Fibroblast of lung (primary cell): Measurements from ENCODE around the gene KREMEN1. TPM values are rescaled to one million over a fixed set of nuclear protein-coding genes. Genes with fewer than 3 reads are reported as not detected.
"Not testable (repeated sequence)": the region's sequence is repeated elsewhere in the genome, so short reads cannot be mapped to it uniquely, and the experiment has no call there.

ENCODE experiments used
- DNase-seq, 2 donors: peaks; one replicate each; pipeline versions ENCODE4 v3.0.0 to v3.0.0-alpha.2; 2010; ENCODE audit warnings: low read depth in 2 of 2
- H2AFZ ChIP-seq: 2 replicates; pipeline ENCODE4 v1.5.1; 2012; ENCODE audit warnings: low read length, control low read depth, inconsistent platforms
- H3K27ac ChIP-seq: 2 replicates; pipeline ENCODE4 v1.5.1; 2011; ENCODE audit warnings: low read length, control low read depth; ENCODE audit not compliant: insufficient read depth
- H3K27me3 ChIP-seq: 2 replicates; pipeline ENCODE4 v1.5.1; 2011; ENCODE audit warnings: mild to moderate bottlenecking, low read length; ENCODE audit not compliant: control insufficient read depth, insufficient read depth
- H3K36me3 ChIP-seq: 2 replicates; pipeline ENCODE4 v1.5.1; 2011; ENCODE audit warnings: low read length; ENCODE audit not compliant: control insufficient read depth, insufficient read depth
- H3K4me1 ChIP-seq: 2 replicates; pipeline ENCODE4 v1.5.1; 2011; ENCODE audit warnings: low read length; ENCODE audit not compliant: control insufficient read depth, insufficient read depth; ENCODE audit errors: extremely low read depth
- H3K4me2 ChIP-seq: 2 replicates; pipeline ENCODE4 v1.5.1; 2011; ENCODE audit warnings: low read length, control low read depth; ENCODE audit not compliant: insufficient read depth; ENCODE audit errors: extremely low read depth
- H3K4me3 ChIP-seq, 4 experiments: fragments of 200-600 bp in 1 of 4; sonication (generic) in 1 of 4; replicated peaks in 1 of 4; 2 replicates each; pipeline ENCODE4 v1.5.1; 2011 to 2016; ENCODE audit warnings: low read length in 4 of 4, low read depth in 3 of 4, mild to moderate bottlenecking in 3 of 4, control low read depth in 2 of 4, inconsistent platforms in 1 of 4, mixed read lengths in 1 of 4; ENCODE audit not compliant: insufficient read depth in 1 of 4; ENCODE audit errors: control extremely low read depth in 1 of 4
- H3K79me2 ChIP-seq: 2 replicates; pipeline ENCODE4 v1.5.1; 2012; ENCODE audit warnings: mild to moderate bottlenecking, low read length, inconsistent platforms; ENCODE audit not compliant: control insufficient read depth, insufficient read depth
- H3K9ac ChIP-seq: 2 replicates; pipeline ENCODE4 v1.5.1; 2011; ENCODE audit warnings: mild to moderate bottlenecking, low read length, control low read depth; ENCODE audit not compliant: insufficient read depth
- H3K9me3 ChIP-seq: 2 replicates; pipeline ENCODE4 v1.5.1; 2012; ENCODE audit warnings: low read depth, low read length; ENCODE audit not compliant: control insufficient read depth, insufficient read depth
- H4K20me1 ChIP-seq: 2 replicates; pipeline ENCODE4 v1.5.1; 2011; ENCODE audit warnings: low read length; ENCODE audit not compliant: control insufficient read depth, insufficient read depth; ENCODE audit errors: extremely low read depth
- EZH2 ChIP-seq: IDR thresholded peaks from 2 replicates; pipeline ENCODE4 v1.5.1; 2012; ENCODE audit warnings: low read length, control low read depth, mild to moderate bottlenecking; ENCODE audit errors: missing control alignments
- polyA plus RNA-seq, 2 donors: library from polyadenylated mRNA; depleted of rRNA in 1 of 2; stranded (reverse) in 1 of 2; unstranded in 1 of 2; fragments of >200 nt; gene quantifications; 2 replicates each; pipeline ENCODE4 v1.2.1, GENCODE V29; 2011 to 2012; ENCODE audit warnings: missing spikeins in 1 of 2
- total RNA-seq: library from RNA; depleted of rRNA; stranded (reverse); fragments of >200 nt; gene quantifications from 2 replicates; pipeline ENCODE4 v1.2.1, GENCODE V29; 2014
- TF ChIP-seq, protein P1 (sequence below), 2 donors: IDR thresholded peaks in 1 of 2; conservative IDR thresholded peaks in 1 of 2; 1 replicate in 1 of 2; 2 replicates in 1 of 2; pipeline ENCODE4 v1.5.1; 2011 to 2012; ENCODE audit warnings: low read length in 2 of 2, control low read depth in 1 of 2, inconsistent platforms in 1 of 2, low read depth in 1 of 2, mild to moderate bottlenecking in 1 of 2

Gene KREMEN1
- total and polyA plus RNA-seq, 2 donors (not counting 1 experiment from before 2014, with no cell fraction given) = 7.0 to 12.9 TPM

GRCh38 chr22:29032584-29032983 is 40.3 kb upstream of the KREMEN1 start:
- Histone ChIP-seq H3K9ac (no peak overlapping the region), H3K27ac (peak overlapping the region; percentile 98), H3K36me3 (no peaks in the 10 kb centered on the region), H3K4me1 (peaks cover 17% of the 10 kb centered on the region), H3K4me2 (no peak overlapping the region), H3K27me3 (no peaks in the 10 kb centered on the region), H3K4me3 (no peak overlapping the region), H3K9me3 (no peaks in the 10 kb centered on the region), H4K20me1 (no peaks in the 10 kb centered on the region), H3K79me2 (no peaks in the 10 kb centered on the region), H2AFZ (no peak overlapping the region)
- TF ChIP-seq EZH2 = no peak
- TF ChIP-seq, protein P1, sequence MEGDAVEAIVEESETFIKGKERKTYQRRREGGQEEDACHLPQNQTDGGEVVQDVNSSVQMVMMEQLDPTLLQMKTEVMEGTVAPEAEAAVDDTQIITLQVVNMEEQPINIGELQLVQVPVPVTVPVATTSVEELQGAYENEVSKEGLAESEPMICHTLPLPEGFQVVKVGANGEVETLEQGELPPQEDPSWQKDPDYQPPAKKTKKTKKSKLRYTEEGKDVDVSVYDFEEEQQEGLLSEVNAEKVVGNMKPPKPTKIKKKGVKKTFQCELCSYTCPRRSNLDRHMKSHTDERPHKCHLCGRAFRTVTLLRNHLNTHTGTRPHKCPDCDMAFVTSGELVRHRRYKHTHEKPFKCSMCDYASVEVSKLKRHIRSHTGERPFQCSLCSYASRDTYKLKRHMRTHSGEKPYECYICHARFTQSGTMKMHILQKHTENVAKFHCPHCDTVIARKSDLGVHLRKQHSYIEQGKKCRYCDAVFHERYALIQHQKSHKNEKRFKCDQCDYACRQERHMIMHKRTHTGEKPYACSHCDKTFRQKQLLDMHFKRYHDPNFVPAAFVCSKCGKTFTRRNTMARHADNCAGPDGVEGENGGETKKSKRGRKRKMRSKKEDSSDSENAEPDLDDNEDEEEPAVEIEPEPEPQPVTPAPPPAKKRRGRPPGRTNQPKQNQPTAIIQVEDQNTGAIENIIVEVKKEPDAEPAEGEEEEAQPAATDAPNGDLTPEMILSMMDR (conservative IDR thresholded peaks at IDR 0.05 in 1 of 2, IDR thresholded peaks at IDR 0.05 in 1 of 2; ENCODE audit: low read depth in 1 of 2, low read length in 2 of 2) = no peak
- peak; percentile 30 to 34 for DNase-seq

DNA sequence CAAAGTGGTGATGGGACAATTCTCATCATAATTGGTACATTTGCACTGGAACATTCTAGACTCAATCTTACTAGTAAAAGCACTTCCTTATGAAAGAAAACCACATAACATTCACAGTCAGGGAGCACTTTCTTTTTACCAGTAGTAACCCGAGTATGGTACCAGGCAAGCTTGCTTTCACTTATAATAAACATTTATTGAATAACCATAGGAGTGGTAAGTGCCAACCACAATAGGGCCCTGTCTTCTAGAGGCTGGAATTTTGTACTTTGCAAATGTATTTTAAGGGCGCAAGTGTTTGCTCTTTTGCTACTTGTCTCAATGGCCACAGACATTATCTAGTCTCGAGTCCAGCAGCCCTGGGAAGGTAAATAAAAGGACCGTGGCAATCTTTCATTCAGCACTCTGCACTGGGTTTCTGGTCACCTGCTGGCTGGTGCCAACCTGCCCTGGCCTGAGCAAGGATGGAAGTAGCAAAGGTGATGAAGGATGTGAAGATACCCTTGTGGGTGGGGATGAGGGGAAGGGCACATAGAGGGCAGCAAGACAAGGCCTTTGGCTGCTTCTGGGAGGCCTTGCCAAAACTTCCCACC is 35.4 kb upstream of the KREMEN1 start:
- no peak overlapping the region for H3K9ac ChIP-seq
- H3K9me3 ChIP-seq = no peaks in the 10 kb centered on the region
- H4K20me1 ChIP-seq = no peaks in the 10 kb centered on the region
- no peak for TF ChIP-seq EZH2
- TF ChIP-seq, protein P1 (conservative IDR thresholded peaks at IDR 0.05 in 1 of 2, IDR thresholded peaks at IDR 0.05 in 1 of 2; ENCODE audit: low read depth in 1 of 2, low read length in 2 of 2) = no peak
- H2AFZ ChIP-seq = no peak overlapping the region
- no peak overlapping the region for H3K4me3 ChIP-seq
- H3K36me3 ChIP-seq = no peaks in the 10 kb centered on the region
- no peaks in the 10 kb centered on the region for H3K79me2 ChIP-seq
- H3K27me3 ChIP-seq = no peaks in the 10 kb centered on the region
- peaks cover 10% of the 10 kb centered on the region for H3K4me1 ChIP-seq
- no peak for DNase-seq
- no peak overlapping the region for H3K27ac ChIP-seq
- no peak overlapping the region for H3K4me2 ChIP-seq

DNA sequence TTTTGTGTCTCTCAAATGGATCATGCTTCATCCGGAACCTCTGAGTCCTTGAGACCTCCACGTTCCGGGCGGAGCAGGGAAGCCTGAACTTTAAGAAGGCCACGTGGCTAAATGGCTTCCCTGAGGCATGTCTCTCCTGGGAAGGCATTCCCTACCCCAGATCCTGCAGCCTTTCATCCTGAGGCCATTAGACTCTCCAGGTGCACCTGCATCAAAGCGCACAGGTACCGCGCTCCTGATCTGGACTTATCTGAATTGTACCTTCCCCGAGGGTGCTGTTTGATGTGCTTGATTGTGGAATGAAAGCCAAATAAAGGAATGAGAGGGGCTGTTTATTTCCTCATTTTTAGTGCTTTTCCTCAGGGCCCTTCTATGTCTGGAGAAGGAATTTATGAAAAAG is 33.7 kb upstream of the KREMEN1 start:
- H3K9ac ChIP-seq = no peak overlapping the region
- H3K27me3 ChIP-seq = no peaks in the 10 kb centered on the region
- no peaks in the 10 kb centered on the region for H4K20me1 ChIP-seq
- H3K79me2 ChIP-seq = no peaks in the 10 kb centered on the region
- no peaks in the 10 kb centered on the region for H3K9me3 ChIP-seq
- H3K4me3 ChIP-seq = no peak overlapping the region
- peaks cover 7% of the 10 kb centered on the region for H3K4me1 ChIP-seq
- H3K36me3 ChIP-seq = no peaks in the 10 kb centered on the region
- H2AFZ ChIP-seq = no peak overlapping the region
- H3K27ac ChIP-seq = no peak overlapping the region
- TF ChIP-seq, protein P1 (conservative IDR thresholded peaks at IDR 0.05 in 1 of 2, IDR thresholded peaks at IDR 0.05 in 1 of 2; ENCODE audit: low read depth in 1 of 2, low read length in 2 of 2) = no peak
- no peak for TF ChIP-seq EZH2
- no peak overlapping the region for H3K4me2 ChIP-seq
- no peak for DNase-seq

GRCh38 chr22:29039684-29040083 is 33.2 kb upstream of the KREMEN1 start:
- H3K4me3 ChIP-seq = not testable (repeated sequence)

More at GRCh38 chr22:29039684-29040083, 33.2 kb upstream of the KREMEN1 start:
- not testable (repeated sequence) for H3K27me3 ChIP-seq, H3K27ac ChIP-seq, H2AFZ ChIP-seq, DNase-seq, H3K9me3 ChIP-seq, H4K20me1 ChIP-seq, H3K4me1 ChIP-seq, H3K36me3 ChIP-seq, H3K9ac ChIP-seq, H3K79me2 ChIP-seq, H3K4me2 ChIP-seq
